ENCODE results near the gene CD300E. TPM values are rescaled to one million over a fixed set of nuclear protein-coding genes. Genes with fewer than 3 reads are reported as not detected.

The CD300E gene
- not detected in 2 replicates for total RNA-seq

GRCh38 chr17:74623693-74624093 lies at the start of gene CD300E:
CD300E (minus strand) TSS chr17:74623738; CDS start chr17:74623621, 117 bp downstream.

GRCh38 chr17:74592087-74592990 lies 31.2 kb downstream of the CD300E start, which contains the start of gene CD300LD:
CD300LD (minus strand) TSS chr17:74592283; CDS start chr17:74592202, 81 bp downstream.

GRCh38 chr17:74567397-74567796 lies 56.1 kb downstream of the CD300E start, which contains the start of gene CD300H:
CD300H (minus strand) TSS chr17:74567509.

Other genes with a start within 250 kb of the CD300E start
- gene GPRC5C, start 191.7 kb downstream of the CD300E start, total RNA-seq = 10.7 and 10.9 TPM in 2 replicates
- gene CD300A, start 157.1 kb downstream of the CD300E start, total RNA-seq = not detected in 2 replicates
- not detected in 2 replicates for gene CD300LB, start 92.3 kb downstream of the CD300E start, total RNA-seq
- gene CD300C, start 77.6 kb downstream of the CD300E start, total RNA-seq = not detected in 2 replicates
- gene CD300H, start 56.2 kb downstream of the CD300E start, total RNA-seq = not detected in 2 replicates
- not detected in 2 replicates for gene CD300LD, start 31.5 kb downstream of the CD300E start, total RNA-seq
- not detected in 2 replicates for gene CD300LF, start 89.2 kb upstream of the CD300E start, total RNA-seq
- 0.09 and 0.43 TPM in 2 replicates for gene RAB37, start 113.5 kb upstream of the CD300E start, total RNA-seq
- gene NHERF1, start 124.9 kb upstream of the CD300E start, total RNA-seq = 4.3 and 5.4 TPM in 2 replicates
- 34.6 and 44.1 TPM in 2 replicates for gene NAT9, start 152.6 kb upstream of the CD300E start, total RNA-seq
- gene GRIN2C, start 236.1 kb upstream of the CD300E start, total RNA-seq = under 0.01 and 0.28 TPM in 2 replicates
- gene FDXR, start 249.3 kb upstream of the CD300E start, total RNA-seq = 38.4 and 45.8 TPM in 2 replicates

All from smooth muscle cell of bladder (primary cell).